Diencephalon (tissue), 1 donor: Measurements from ENCODE around the gene MED12. TPM values are rescaled to one million over a fixed set of nuclear protein-coding genes. Genes with fewer than 3 reads are reported as not detected.

Experiments used
- small RNA-seq: library from RNA; depleted of rRNA; stranded (forward); fragments of <200 nt; gene quantifications from one replicate; pipeline ENCODE3, GENCODE V24; 2014
- total RNA-seq: library from RNA; depleted of rRNA; stranded (reverse); fragments of >200 nt; gene quantifications from one replicate; pipeline ENCODE4 v1.2.3, GENCODE V29; 2014

Gene MED12
- total RNA-seq, result 21.7 TPM

GRCh38 chrX:71118032-71118984 is at the start of gene MED12:
Gene MED12, plus strand, starts transcription at chrX:71118596. Its CDS starts 159 bp downstream, at chrX:71118755.

GRCh38 chrX:71095555-71095980 is 22.8 kb upstream of the MED12 start, which contains the start of gene FOXO4:
Gene FOXO4, plus strand, starts transcription at chrX:71095851. Its CDS starts 678 bp downstream, at chrX:71096529.

GRCh38 chrX:71106427-71106826 is 12.0 kb upstream of the MED12 start, which contains the start of gene CXorf65:
Gene CXorf65, minus strand, starts transcription at chrX:71106740. Its CDS starts 184 bp downstream, at chrX:71106556.

GRCh38 chrX:71111141-71111843 is 7.1 kb upstream of the MED12 start, which contains the start of gene IL2RG:
Gene IL2RG, minus strand, starts transcription at chrX:71111577. Its CDS starts 38 bp downstream, at chrX:71111539.

GRCh38 chrX:71144651-71145050 is 26.3 kb downstream of the MED12 start, which contains the start of gene NLGN3:
Gene NLGN3, plus strand, starts transcription at chrX:71144841. Its CDS starts 2,909 bp downstream, at chrX:71147750.

Small RNAs within 50 kb of the gene (small RNA-seq; reads per million reads assigned to genes)
- gene CXorf65, result not detected

Other genes with a start within 250 kb of the MED12 start
- not detected for gene TEX11, start 209.9 kb upstream of the MED12 start, total RNA-seq
- 3.9 TPM for gene SLC7A3, start 187.5 kb upstream of the MED12 start, total RNA-seq
- 59.5 TPM for gene SNX12, start 50.3 kb upstream of the MED12 start, total RNA-seq
- gene FOXO4, start 22.7 kb upstream of the MED12 start, total RNA-seq, result 4.8 TPM
- gene CXorf65, start 11.9 kb upstream of the MED12 start, total RNA-seq, result not detected
- not detected for gene IL2RG, start 7.0 kb upstream of the MED12 start, total RNA-seq
- 38.1 TPM for gene NLGN3, start 26.2 kb downstream of the MED12 start, total RNA-seq
- not detected for gene GJB1, start 104.6 kb downstream of the MED12 start, total RNA-seq
- 44.1 TPM for gene ZMYM3, start 135.5 kb downstream of the MED12 start, total RNA-seq
- 275 TPM for gene NONO, start 165.0 kb downstream of the MED12 start, total RNA-seq
- 2.5 TPM for gene ITGB1BP2, start 183.2 kb downstream of the MED12 start, total RNA-seq
- 53.7 TPM for gene TAF1, start 247.8 kb downstream of the MED12 start, total RNA-seq